Sigmoid colon (tissue), 3 donors: ENCODE measurements around the gene LGALS1.

Experiments
- CTCF ChIP-seq, 4 experiments: fragments of 450-650 bp in 3 of 4; fragments of 200-600 bp in 1 of 4; IDR thresholded peaks; one replicate each; pipeline ENCODE4 v1.5.1; 2016 to 2019; ENCODE audit warnings: antibody characterized with exemption in 4 of 4, mild to moderate bottlenecking in 3 of 4, moderate library complexity in 2 of 4
- POLR2A ChIP-seq, 2 donors: fragments of 450-650 bp; IDR thresholded peaks; one replicate each; pipeline ENCODE4 v1.6.1; 2016; ENCODE audit warnings: antibody characterized with exemption in 2 of 2, mild to moderate bottlenecking in 2 of 2, moderate library complexity in 2 of 2

GRCh38 chr22:37676736-37677492, 1.5 kb downstream of the LGALS1 start:
- no peak for TF ChIP-seq CTCF (IDR thresholded peaks at IDR 0.05)
- peak; percentile 19 to 37 for TF ChIP-seq POLR2A (IDR thresholded peaks at IDR 0.05)
